Measurements from ENCODE around the gene CPA1. TPM values are rescaled to one million over a fixed set of nuclear protein-coding genes. Genes with fewer than 3 reads are reported as not detected.

Gene CPA1
- total and polyA plus RNA-seq, 10 of the 15 experiments (the other 5 are each of a cell fraction or from before 2014, with no cell fraction given) = 8.0 TPM; not detected in 9

DNA sequence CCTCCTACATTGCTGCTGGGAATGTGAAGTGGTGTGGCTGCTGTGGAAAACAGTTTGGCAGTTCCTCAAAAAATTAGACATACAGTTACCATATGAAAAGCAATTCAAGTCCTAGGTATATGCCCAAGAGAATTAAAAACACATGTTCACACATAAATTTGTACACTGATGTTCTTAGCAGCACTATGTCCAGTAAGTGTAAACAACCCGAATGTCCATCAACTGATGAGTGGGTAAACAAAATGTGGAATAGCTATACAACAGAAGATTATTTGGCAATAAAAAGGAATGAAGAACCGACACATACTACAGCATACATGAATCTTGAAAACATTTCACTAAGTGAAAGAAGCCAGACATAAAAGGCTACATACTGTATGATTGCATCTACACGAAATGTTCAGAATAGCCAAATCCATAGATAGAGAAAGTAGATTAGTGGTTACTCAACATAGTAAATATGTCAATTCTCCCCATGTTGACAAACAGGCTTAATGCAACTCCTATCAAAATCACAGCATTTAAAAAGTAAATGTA is 43.3 kb downstream of the CPA1 start:
- H3K27ac ChIP-seq (ENCODE audit: control insufficient read depth, insufficient read depth) = no peak overlapping the region
- no peak for FAIRE-seq
- in situ Hi-C loops (cut with MboI) (no loop called here), intact Hi-C loops (cut with micrococcal nuclease; ENCODE audit: unreplicated experiment) (no loop called here)
- no peak overlapping the region for H3K4me3 ChIP-seq
- ChIA-PET CTCF (interaction anchor here (1.0 kb wide), 1 partner anchor 44 kb away, joined by 3 read pairs; no protein-coding TSS in a partner anchor), RAD21 (ENCODE audit: unreplicated experiment) (no interaction called here), SMC1A (ENCODE audit: uncharacterized antibody, unreplicated experiment) (interaction anchor here (0.7 kb wide), 1 partner anchor 40 kb away, joined by 3 read pairs; no protein-coding TSS in a partner anchor), POLR2A (no interaction called here)
- no peak overlapping the region for H2AFZ ChIP-seq (ENCODE audit: control insufficient read depth, low read depth, low read length)
- WGBS (ENCODE audit: insufficient coverage, insufficient replicate concordance, low lambda C conversion rate, missing lambda C conversion rate) = 97% methylated on average over 3 of the region's 3 CpGs
- peaks cover 0 to 3% of the 10 kb centered on the region in 2 experiments; a peak in 1 of 4 replicates for H3K36me3 ChIP-seq (ENCODE audit: control insufficient read depth in 2 of 2, insufficient read depth in 2 of 2, low read length in 1 of 2)
- no peak for DNase-seq (ENCODE audit: low read depth, low spot score)
- ATAC-seq = no peak
- H3K27me3 ChIP-seq (replicated peaks in 1 of 2; ENCODE audit: control insufficient read depth in 2 of 2, insufficient read depth in 2 of 2, low read length in 1 of 2) = no peaks in the 10 kb centered on the region
- no peaks in the 10 kb centered on the region for H4K20me1 ChIP-seq (ENCODE audit: control insufficient read depth, insufficient read depth)
- H3K9ac ChIP-seq (ENCODE audit: control insufficient read depth, insufficient read depth, low read length) = no peak overlapping the region
- TF ChIP-seq ZNF217 (IDR thresholded peaks at IDR 0.05) = no peak
- H3K4me2 ChIP-seq (ENCODE audit: control insufficient read depth, insufficient read depth) = no peak overlapping the region
- no peaks in the 10 kb centered on the region for H3K9me3 ChIP-seq (replicated peaks; ENCODE audit: control insufficient read depth, insufficient read depth, low read length)
- no TSS peak for BruUV-seq (replicated peaks)
- H3K4me1 ChIP-seq (ENCODE audit: control insufficient read depth, insufficient read depth, low read length) = no peaks in the 10 kb centered on the region
- H3K79me2 ChIP-seq (ENCODE audit: control insufficient read depth, insufficient read depth, low read length) = no peaks in the 10 kb centered on the region

DNA sequence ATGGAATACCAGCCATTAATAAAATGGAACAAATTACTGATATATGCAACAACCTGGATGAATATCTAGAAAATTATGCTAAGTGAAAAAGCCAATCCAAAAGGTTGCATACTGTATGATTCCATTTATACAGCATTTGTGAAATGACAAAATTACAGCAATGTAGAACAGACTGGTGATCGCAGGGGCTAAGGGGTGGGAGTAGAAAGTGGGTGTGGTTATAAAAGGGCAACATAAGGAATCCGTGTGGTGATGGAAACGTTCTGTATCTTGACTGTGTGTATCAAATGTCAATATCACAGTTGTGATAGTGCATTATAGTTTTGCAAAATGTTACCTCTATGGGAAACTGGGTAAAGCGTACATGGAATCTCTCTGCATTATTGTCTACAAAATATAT is 45.5 kb downstream of the CPA1 start:
- in situ Hi-C loops (cut with MboI) = no loop called here
- ChIA-PET CTCF (no interaction called here), SMC1A (ENCODE audit: uncharacterized antibody, unreplicated experiment) (no interaction called here), RAD21 (ENCODE audit: unreplicated experiment) (no interaction called here), POLR2A (no interaction called here)
- ATAC-seq (no peak), FAIRE-seq (no peak), DNase-seq (ENCODE audit: low read depth, low spot score) (no peak)
- no TSS peak for BruUV-seq (replicated peaks)
- H3K36me3 ChIP-seq (ENCODE audit: control insufficient read depth in 2 of 2, insufficient read depth in 2 of 2, low read length in 1 of 2) = peaks cover 0 to 3% of the 10 kb centered on the region in 2 experiments; a peak in 1 of 4 replicates
- no peaks in the 10 kb centered on the region for H3K9me3 ChIP-seq (replicated peaks; ENCODE audit: control insufficient read depth, insufficient read depth, low read length)
- no peak overlapping the region for H3K27ac ChIP-seq (ENCODE audit: control insufficient read depth, insufficient read depth)
- H3K4me3 ChIP-seq = no peak overlapping the region
- H4K20me1 ChIP-seq (ENCODE audit: control insufficient read depth, insufficient read depth) = no peaks in the 10 kb centered on the region
- no peak overlapping the region for H3K4me2 ChIP-seq (ENCODE audit: control insufficient read depth, insufficient read depth)
- no peak overlapping the region for H3K9ac ChIP-seq (ENCODE audit: control insufficient read depth, insufficient read depth, low read length)
- no peaks in the 10 kb centered on the region for H3K4me1 ChIP-seq (ENCODE audit: control insufficient read depth, insufficient read depth, low read length)
- intact Hi-C loops (cut with micrococcal nuclease; ENCODE audit: unreplicated experiment) = no loop called here
- H3K27me3 ChIP-seq (replicated peaks in 1 of 2; ENCODE audit: control insufficient read depth in 2 of 2, insufficient read depth in 2 of 2, low read length in 1 of 2) = no peaks in the 10 kb centered on the region
- no peaks in the 10 kb centered on the region for H3K79me2 ChIP-seq (ENCODE audit: control insufficient read depth, insufficient read depth, low read length)
- no peak overlapping the region for H2AFZ ChIP-seq (ENCODE audit: control insufficient read depth, low read depth, low read length)
- 77% methylated on average over 4 of the region's 4 CpGs for WGBS (ENCODE audit: insufficient coverage, insufficient replicate concordance, low lambda C conversion rate, missing lambda C conversion rate)
- TF ChIP-seq BMI1 (IDR thresholded peaks at IDR 0.05; ENCODE audit: borderline replicate concordance) (no peak), CBX3 (IDR thresholded peaks at IDR 0.05; ENCODE audit: borderline replicate concordance, low read depth) (no peak), SP1 (IDR thresholded peaks at IDR 0.05; ENCODE audit: low read depth, low read length) (no peak), EP300 (IDR thresholded peaks at IDR 0.05; ENCODE audit: borderline replicate concordance in 1 of 2, control insufficient read depth in 1 of 2, low read depth in 2 of 2, low read length in 2 of 2) (no peak), ETV6 (conservative IDR thresholded peaks at IDR 0.05 in 1 of 2, IDR thresholded peaks at IDR 0.05 in 1 of 2; ENCODE audit: borderline replicate concordance in 1 of 2, low read depth in 1 of 2) (no peak), EZH2 (IDR thresholded peaks at IDR 0.05; ENCODE audit: borderline replicate concordance, control insufficient read depth, low read depth, low read length) (no peak), POU2F2 (IDR thresholded peaks at IDR 0.05; ENCODE audit: borderline replicate concordance, low read depth, low read length) (no peak), PAX8 (IDR thresholded peaks at IDR 0.05) (no peak), ESRRA (IDR thresholded peaks at IDR 0.05; ENCODE audit: low read length) (no peak), POLR2AphosphoS2 (IDR thresholded peaks at IDR 0.05; ENCODE audit: low read depth, low read length) (no peak)
- TF ChIP-seq, protein P1, sequence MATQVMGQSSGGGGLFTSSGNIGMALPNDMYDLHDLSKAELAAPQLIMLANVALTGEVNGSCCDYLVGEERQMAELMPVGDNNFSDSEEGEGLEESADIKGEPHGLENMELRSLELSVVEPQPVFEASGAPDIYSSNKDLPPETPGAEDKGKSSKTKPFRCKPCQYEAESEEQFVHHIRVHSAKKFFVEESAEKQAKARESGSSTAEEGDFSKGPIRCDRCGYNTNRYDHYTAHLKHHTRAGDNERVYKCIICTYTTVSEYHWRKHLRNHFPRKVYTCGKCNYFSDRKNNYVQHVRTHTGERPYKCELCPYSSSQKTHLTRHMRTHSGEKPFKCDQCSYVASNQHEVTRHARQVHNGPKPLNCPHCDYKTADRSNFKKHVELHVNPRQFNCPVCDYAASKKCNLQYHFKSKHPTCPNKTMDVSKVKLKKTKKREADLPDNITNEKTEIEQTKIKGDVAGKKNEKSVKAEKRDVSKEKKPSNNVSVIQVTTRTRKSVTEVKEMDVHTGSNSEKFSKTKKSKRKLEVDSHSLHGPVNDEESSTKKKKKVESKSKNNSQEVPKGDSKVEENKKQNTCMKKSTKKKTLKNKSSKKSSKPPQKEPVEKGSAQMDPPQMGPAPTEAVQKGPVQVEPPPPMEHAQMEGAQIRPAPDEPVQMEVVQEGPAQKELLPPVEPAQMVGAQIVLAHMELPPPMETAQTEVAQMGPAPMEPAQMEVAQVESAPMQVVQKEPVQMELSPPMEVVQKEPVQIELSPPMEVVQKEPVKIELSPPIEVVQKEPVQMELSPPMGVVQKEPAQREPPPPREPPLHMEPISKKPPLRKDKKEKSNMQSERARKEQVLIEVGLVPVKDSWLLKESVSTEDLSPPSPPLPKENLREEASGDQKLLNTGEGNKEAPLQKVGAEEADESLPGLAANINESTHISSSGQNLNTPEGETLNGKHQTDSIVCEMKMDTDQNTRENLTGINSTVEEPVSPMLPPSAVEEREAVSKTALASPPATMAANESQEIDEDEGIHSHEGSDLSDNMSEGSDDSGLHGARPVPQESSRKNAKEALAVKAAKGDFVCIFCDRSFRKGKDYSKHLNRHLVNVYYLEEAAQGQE (IDR thresholded peaks at IDR 0.05; ENCODE audit: low read depth, low read length) = no peak
- TF ChIP-seq, protein P2, sequence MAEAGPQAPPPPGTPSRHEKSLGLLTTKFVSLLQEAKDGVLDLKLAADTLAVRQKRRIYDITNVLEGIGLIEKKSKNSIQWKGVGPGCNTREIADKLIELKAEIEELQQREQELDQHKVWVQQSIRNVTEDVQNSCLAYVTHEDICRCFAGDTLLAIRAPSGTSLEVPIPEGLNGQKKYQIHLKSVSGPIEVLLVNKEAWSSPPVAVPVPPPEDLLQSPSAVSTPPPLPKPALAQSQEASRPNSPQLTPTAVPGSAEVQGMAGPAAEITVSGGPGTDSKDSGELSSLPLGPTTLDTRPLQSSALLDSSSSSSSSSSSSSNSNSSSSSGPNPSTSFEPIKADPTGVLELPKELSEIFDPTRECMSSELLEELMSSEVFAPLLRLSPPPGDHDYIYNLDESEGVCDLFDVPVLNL (IDR thresholded peaks at IDR 0.05; ENCODE audit: low read depth, low read length) = no peak
